GM18867 (cell line): ENCODE data around the gene ACBD6.

Source experiments
- ATAC-seq: cut with Tn5 transposase; IDR thresholded peaks from one replicate; pipeline ENCODE4 v1.9.1; 2021; ENCODE audit warnings: mild to moderate bottlenecking, moderate library complexity; ENCODE audit not compliant: unreplicated experiment

ACBD6 gene

DNA sequence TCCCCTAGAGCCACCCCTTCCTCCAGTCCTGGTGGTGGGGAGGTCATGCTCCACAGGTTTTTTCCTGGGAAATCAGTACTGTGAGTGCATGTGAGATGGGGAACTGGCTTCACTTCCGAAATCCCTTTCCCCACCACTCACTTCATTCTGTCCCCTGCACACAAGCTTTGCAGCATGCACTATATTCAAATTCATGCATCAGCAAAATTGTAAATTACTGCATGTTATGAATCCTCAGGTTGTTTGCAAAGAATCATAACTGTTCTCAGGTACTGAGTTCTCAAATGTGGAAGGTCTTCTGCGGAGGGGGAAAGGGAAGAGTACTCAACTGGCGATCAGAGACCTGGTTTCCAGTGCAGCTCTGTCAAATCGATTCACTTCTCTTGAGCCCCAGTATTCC lies 230.0 kb downstream of the ACBD6 start:
- no peak for ATAC-seq

DNA sequence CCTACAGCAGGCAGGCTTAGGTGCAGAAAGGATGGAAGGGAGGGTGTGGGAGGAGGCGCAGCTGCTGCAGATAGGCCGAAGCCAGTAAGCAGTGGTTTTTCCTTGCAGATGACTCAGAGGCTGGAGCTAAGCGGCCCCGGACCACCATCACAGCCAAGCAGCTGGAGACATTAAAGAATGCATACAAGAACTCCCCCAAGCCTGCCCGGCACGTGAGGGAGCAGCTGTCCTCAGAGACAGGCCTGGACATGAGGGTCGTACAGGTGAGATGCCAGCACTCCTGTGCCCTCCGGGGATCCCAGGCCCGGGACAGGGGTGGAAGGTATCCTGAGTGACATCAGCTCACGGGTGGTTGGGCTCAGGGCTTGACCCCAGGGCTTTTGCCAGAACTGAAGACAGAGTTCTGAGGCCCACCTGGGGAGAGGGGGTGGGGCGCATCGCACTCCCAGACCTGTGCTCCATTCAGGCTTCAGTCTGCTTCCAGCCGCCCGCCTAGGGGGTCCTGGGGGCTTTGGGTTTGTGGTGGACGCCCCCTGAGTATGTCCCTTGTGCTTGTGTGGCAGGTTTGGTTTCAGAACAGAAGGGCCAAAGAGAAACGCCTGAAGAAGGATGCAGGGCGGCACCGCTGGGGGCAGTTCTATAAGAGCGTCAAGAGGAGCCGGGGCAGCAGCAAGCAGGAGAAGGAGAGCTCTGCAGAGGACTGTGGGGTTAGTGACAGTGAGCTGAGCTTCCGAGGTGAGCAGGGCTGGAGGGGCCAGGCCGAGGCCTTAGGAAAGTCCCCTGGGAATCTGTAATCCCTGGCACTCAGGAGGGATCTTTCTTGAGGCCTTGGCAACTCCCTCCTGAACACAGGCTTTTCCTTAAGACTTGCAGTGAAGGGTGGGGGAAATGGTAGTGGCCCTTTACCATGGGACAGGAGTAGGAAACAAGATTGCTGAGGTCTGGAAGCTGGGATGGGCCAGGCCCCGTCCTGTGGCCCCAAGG lies 230.8 kb downstream of the ACBD6 start:
- no peak for ATAC-seq

DNA sequence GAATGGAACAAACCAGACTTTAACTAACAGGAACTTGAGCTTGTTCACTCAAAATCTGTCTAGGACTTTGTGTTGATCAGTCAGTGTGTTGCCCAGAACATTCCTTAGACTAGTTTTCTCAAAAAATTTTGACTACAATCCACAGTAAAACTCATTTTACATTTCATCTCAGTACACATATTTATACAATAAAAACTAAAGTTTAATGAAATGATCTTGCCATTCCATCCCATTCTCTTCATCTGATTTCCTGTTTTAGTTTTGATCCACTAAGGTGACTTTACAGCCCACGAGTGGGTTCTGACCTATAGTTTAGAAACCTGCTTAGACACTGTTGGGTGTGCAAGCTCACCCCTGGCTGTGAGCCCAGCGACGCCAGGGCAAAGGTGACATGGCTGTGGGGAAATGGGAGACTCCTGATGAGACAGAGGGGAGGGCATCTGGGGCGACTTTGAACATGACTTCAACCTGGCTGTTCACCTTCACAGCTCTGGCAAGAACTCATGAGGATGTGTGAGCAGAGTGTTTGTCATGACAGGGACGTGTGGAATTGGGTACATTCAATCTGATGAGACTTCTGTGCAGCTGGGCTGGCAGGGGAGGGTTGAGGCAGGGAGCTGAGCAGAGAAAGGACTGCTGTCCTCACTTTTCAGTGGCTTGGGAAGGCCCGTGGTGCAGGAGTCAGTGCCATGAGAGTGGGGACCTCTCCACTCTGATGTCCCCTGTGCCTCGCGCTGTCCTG lies 231.7 kb downstream of the ACBD6 start:
- no peak for ATAC-seq

DNA sequence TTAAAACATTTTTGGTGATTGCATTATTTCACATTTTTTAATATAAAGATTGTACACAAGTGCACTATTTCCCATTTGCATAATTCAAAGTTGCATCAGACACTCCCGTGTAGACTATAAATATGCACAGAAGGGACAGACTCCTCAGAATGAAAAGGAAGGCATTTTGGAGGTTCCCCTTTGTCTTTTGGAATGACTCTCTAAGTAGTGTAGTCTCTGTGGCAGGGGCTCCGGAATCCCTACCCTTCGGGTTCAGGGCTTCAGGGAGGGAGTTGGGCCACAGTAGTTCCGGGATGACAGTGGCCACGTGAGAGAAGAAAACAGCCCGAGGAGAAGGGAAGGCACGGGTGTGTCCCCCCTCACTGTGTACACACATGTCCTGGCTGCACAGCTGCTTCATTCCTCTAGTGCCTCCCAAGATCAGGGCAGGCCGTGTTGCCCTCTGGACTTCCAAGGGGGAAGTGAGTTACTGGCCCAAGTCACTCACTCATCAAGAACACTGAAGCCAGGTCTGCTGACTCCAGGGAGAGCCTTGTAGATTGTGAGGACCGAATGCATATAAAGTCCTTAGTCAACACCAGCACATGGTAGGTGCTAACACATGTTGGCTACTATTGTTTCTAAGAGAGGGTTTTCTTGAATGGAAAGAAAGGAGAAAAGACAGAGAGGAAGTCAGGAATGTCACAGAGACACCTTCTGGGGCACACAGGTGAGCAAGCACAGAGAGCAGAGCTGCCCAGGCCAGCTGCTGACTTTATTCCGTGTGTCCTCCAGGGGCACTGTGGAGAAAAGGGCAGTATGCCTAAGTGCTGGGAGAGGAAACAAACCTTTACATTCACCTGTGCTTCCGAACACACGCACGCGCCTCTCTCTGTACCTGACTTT lies 232.5 kb downstream of the ACBD6 start:
- no peak for ATAC-seq

DNA sequence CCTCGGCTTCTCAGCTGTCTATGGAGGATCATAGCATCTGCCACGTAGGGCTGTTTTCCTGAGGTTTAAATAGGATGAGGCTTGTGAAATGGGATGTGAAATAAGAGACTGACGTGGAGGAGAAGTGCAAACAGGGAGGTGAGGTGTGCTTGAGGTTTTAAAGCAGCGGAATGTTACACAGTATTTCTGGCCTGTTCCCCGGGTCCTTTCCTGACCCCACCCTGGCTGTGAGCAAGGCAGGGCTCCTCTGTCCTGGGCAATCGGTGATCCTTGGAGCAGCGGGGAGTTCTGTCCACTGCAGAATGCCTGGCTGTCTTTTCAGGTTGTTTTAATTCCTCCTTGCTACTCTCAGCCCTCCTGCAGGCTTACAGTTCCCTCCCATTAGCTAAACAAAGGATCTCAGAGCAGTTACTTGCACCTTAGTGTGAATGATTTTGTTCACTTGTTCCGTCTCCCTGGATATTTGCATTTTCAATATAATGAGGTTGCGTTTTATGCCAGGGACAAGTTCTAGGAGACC lies 233.8 kb downstream of the ACBD6 start:
- no peak for ATAC-seq

DNA sequence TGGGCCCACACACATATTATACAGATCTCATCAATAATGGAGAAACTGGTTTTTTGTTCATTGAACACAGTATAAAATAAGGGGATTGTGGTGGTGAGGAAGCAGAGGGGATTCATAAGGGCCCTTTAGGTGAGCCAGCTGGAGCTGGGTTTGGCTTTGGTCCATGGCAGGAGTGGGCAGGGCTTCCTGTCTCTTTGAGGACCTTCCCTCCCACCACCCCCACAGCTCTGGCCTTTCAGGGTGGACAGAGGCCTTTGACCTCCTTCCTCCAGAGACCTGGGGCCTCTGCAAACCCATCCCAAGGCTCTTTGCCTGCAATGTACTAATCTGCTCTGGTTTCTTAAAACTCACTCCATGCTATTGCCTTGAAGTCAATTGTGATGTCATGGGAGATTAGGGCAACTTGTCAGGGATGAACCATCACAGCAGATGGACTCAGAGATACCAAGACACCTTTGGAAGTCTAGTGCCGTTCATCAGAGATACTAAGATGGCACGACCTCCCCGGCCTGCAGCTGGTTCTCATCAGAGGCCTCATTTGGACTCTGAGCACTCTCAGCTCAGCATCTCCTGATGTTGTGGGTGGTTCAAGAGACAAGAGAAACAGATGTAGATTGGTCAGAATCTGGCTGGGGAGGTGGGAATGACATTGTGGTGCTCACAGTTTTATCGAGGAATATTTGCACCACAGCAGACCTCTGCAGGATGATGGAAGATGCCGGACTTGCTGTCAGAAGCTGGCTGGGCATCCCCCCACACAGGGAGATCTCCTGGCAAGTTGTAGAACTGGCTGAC lies 234.4 kb downstream of the ACBD6 start:
- ATAC-seq, result no peak

DNA sequence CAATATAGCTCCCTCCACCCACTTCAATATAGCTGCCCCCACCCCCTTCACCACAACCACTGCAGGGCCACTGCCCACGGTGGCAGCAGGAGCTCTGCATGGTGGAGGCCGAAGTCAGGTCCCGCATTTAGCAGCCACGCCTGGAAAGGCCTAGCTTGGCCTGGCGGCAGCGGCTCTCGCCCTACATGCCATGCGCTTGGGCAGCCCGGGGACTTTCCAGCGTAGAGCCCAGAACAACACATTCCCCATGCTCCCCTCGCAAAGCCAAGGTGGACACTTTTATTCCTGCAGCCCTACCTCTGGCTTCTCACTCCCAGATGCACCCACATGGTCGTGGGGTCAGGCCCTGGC lies 235.2 kb downstream of the ACBD6 start:
- ATAC-seq, result no peak

DNA sequence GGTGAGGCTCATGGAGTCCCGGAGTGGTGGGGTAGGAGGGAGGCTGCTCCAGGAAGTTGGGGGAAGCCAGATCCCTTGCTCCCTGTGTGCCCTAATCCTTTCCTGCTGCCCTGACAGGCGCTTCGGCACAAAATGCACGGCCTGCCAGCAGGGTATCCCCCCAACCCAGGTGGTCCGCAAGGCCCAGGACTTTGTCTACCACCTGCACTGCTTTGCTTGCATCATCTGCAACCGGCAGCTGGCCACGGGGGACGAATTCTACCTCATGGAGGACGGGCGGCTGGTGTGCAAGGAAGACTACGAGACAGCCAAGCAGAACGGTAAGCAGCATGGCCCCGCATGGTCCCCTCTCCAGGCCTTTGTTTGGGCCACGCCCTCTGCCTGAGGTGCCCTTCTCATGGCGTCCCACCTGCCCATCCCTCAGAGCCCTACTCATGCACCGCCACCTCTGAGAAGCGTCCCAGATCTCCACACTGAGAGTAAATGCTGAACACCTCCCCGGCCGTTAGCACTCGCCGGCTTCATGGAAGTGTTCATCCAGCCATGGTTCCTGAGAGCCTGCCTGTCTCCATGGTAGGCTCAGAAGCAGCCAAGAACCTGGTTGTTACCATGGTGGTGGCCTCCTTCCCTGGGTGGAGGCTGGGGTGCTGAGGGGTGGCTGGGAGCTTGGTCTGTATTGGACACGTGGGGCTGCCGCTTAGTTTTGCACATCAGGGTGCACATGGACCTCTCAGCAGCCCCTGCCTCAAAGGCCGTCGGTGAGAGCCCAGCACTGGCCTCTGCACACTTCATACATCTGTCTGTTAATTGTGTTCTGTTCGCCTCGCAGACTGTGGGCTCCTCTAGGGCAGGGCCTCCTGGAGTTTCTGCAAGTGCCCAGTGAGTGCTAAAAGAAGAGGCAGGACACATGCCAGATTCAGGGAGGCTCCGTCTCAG lies 235.8 kb downstream of the ACBD6 start:
- ATAC-seq, result no peak

DNA sequence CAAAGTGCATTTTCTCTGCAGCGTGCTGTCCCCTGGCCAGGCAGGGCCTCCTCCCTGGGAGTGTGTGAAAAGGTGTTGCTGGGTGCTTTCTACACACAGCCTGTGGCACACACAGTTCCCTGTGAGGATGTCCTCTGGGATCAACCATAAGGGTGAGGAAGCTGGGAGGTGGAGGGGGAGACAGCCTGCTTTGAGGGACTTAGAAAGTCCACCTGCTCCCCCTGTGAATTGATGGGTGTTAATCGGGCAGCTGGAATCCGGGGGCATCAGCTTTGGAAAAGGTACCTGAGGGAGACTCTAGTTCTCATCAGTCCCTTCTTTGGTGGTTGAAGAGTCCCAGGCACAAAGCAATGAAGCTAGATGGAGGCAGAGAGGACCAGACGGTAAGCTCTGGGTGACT lies 236.5 kb downstream of the ACBD6 start:
- ATAC-seq, result no peak

DNA sequence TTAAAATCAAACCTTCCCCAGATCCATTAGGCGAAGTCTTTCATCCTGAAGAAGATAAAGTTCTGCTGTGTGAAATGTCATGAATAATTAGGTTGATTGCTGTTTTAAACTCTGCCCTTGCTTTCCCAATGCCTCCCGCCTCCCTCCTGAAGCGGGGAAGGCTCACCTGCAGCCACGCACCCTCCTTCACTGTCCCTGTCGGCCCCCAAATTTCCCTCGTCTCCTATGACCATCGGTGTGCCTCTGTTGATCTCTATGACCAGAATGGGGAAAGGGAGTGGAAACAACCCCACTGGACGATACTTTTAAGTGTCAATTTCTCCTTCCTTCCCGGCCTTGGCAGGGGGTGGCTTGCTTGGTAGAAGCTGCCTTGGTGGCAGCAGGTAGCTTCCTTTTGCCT lies 237.2 kb downstream of the ACBD6 start:
- no peak for ATAC-seq

DNA sequence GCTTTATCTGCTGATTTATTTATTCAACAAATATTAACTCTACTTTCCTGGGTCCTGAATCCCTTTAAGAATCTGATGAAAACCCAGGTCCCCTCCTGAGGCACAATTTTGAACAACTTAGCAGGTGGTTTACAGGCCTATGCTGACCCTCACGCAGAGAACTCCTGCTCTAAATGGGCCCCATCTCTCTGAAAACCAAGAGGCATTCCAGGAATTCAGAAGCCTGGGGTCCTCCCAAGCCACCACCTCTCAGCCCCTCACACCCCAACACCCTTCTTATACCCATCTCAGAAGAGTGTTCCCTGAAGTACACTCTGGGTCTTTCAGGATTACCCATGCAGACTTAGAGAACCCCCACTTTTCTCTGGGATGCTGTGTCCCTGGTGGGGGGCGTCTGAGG lies 237.8 kb downstream of the ACBD6 start:
- ATAC-seq, result no peak

DNA sequence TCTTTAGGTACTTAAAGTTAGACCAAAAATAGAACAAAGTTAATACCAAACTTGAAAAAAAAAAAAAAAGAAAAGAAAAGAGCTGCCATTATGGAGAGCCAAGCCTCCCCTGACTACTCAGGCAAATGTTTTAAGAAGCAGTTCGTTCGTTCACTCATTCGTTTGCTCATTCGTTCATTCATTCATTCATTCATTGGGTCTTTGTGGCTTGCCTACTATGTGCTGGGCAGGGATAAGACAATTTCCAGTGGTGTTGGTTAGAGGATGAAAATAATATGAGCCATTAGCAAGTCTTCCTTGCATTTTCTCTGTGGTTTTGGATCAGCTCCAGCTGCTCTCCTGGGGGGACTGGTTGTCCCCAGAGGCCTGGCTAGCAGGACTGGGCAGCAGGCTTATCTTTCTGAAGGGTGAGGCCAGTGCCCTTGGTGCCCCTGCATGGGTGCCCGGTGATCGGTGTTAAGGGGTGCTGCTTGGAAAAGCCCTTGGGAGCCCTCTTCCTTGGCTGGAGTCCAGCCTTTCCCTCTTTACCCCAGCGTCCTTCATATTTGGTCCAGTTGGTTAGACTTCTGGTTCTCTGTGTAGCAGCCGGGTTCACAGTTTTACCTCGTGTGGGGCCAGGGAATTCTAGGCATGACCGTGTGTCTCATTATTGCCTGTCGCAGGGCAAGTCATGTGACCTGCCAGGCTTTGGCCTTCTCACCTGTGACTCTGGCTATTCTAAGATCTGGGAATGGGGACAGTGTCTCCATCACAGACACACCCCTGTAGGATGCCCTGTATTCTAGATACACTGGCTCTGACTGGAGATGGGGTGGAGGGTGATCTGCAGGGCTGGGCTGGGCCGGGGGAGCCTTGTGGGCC lies 239.5 kb downstream of the ACBD6 start:
- ATAC-seq, result no peak

DNA sequence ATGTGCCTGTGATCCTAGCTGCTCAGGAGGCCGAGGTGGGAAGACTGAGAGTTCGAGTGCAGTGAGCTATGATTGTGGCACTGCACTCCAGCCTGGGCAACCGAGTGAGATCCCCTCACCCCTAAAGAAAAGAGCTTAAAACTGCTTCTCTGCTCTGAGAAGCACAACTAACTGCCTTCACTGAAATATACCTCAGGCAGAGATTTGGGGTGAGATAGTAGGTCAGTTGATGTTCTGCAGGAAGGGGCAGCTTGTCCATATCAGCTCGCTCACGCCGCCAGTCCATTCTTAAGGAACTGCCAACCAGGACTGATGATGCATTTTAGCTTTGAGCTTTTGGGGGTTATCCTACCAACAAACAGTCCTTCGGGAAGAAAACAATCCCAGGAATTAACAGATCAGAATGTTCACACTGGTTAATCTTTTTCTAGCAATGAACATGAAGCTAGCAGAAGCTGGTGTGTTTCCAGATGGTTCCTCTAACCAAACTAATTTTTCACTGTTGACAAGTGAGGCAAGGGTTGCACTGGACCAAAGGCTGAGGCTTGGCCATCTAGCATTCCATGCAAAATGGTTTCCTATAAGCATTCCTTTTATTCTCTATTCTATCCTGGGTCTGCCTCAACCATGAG lies 240.7 kb downstream of the ACBD6 start:
- no peak for ATAC-seq

DNA sequence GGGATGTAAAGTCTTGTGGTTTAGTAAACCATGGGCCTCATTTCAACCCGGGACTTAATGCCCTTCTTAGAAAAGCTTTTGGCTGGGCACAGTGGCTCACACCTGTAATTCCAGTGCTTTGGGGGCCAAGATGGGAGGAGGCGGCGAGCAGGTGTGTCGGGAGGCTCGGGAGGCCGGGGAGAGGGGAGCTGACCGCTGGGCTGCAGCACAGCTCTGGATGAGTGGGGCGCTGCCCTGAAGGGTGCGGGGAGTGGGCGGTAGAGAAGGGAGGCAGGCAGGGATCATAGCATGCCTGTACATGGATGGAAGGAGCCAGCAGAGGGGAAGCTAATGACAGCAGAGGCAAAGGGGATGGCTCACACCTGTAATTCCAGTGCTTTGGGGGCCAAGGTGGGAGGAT lies 241.3 kb downstream of the ACBD6 start:
- ATAC-seq, result no peak

DNA sequence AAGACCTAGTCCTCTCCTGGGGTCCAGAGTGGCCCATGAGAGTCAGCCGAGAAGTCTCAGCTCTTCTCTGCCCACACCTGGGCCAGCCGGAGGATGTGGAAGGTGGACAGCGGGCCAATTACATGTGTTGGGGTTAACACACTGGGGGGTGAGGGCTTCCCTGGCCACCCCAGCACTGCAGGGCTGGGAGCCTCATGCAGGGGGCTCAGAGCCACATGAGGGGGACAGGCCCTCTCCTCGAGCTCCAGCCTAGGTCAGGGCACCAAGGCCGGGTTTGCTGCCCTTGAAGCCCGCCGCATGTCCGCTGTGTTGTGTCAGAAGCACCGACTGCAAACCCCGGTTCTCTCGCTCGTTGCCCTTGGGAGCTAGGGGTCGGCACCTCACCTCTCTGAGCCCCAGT lies 241.8 kb downstream of the ACBD6 start:
- ATAC-seq, result no peak

DNA sequence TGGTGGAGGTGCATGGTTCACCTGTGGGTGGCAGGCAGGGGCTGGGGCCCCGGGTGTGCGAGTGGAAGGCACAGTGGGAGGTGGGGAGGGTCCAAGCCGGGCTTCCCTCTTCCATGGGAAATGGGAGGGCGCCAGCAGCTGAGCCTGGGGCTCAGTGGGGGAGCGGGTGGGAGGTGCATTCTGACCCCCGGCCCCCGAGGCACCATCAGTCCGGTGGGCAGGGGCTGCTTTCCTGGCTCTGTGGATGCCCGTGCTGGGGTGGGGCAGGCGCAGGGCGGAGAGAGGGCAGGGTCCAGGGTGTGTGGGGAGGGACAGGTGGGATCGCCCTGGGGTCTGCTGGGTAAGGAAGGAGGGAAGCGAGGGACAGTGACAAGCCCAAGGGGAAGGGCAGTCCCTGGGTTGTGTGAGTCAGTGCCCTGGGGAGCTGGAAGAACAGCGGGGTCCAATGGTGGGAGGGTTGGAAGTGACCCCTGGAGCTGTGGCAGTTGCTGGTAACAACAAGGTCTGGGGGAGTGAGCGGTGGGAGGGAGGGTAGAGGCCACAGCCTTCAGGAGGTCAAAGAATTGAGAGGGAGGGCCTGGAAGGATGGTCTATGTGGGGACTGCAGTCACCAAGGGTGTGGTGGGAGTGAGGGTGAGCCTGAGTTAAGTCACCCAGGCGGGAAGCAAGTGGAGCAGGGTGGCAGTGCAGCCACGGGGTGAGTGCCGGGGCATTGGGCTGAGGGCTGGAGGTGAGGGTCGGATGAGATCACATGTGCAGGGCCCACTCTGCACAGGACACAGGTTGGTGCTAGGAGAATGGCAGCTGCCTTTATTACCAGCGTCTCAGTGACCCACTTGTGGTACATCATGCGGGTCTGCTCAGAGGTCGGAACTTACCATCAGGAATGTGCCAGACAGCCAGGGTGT lies 242.7 kb downstream of the ACBD6 start:
- ATAC-seq, result no peak

DNA sequence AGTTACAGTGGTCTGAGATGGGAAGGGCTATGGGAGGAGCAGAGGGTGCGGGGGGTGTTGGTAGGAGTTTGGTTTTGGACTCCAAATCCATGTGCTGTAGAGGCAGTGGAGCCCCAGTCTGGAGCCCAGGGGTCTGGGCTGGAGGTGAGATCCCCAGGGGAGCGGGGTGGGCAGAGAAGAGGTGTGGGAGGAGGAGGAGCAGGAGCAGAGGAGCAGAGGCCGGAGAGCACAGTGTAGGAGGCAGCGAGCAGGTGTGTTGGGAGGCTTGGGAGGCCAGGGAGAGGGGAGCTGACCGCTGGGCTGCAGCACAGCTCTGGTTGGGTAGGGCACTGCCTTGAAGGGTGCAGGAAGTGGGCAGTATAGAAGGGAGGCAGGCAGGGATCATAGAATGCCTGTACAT lies 243.4 kb downstream of the ACBD6 start:
- no peak for ATAC-seq
